Sigmoid colon (tissue), 4 donors: ENCODE measurements around the gene HEATR5A.

Experiments used
- EP300 ChIP-seq, 4 donors: sonication (generic); formaldehyde crosslinking; IDR thresholded peaks; one replicate each; pipeline ENCODE4 v1.6.1; 2017; ENCODE audit warnings: antibody characterized with exemption in 4 of 4
- POLR2A ChIP-seq, 2 donors: fragments of 450-650 bp; IDR thresholded peaks; one replicate each; pipeline ENCODE4 v1.6.1; 2016; ENCODE audit warnings: antibody characterized with exemption in 2 of 2, mild to moderate bottlenecking in 2 of 2, moderate library complexity in 2 of 2
- POLR2AphosphoS5 ChIP-seq, 4 donors: sonication (generic); formaldehyde crosslinking; IDR thresholded peaks; one replicate each; pipeline ENCODE4 v1.6.1; 2017; ENCODE audit warnings: antibody characterized with exemption in 4 of 4
- TF ChIP-seq, protein P1 (sequence below), 4 experiments: fragments of 450-650 bp in 3 of 4; fragments of 200-600 bp in 1 of 4; IDR thresholded peaks; one replicate each; pipeline ENCODE4 v1.5.1; 2016 to 2019; ENCODE audit warnings: antibody characterized with exemption in 4 of 4, mild to moderate bottlenecking in 3 of 4, moderate library complexity in 2 of 4

DNA sequence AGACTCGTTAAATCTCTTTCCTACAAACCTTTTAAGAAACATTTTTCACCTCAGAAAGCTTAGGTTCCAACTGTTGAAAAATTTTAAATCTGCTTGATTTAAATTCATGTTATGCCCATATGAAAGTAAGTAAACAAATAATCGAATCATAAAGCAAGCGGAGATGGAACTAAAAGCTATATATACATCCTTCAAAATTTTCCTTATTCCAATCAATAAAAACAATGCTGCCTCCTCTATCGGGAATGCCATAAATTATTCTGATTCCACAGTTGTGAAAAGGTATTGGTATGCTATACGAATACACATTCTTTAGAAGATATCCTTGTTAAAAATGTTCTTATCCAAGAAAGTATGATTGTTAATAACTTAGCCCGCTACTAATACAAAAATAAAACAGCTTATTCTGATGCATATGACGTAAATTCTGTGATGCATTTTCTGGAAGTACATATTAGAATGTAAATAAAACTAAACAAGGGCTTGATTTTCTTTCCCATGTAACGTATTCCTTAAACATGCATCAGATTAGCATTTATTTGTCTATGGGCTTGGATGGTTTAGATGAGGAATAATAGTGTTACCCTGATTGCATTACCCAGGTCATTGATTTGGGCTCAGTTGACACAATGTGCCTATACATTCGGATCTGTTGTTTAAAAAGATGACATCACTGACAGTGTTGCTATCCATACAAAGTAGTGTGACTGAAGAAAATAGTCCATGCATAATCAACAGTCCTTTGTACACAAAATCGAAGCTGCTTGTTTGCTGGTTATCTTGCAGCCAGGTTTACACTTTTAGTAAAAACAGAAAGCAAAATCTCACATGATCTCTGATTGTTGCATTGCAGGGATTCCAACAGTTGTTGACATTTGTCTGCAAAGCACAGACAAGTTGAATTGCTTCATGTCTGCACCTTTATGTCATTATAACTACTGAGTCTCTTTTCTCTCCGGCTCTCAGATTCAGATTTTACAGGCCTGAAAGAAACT, 37.6 kb upstream of the HEATR5A start:
- TF ChIP-seq, protein P1, sequence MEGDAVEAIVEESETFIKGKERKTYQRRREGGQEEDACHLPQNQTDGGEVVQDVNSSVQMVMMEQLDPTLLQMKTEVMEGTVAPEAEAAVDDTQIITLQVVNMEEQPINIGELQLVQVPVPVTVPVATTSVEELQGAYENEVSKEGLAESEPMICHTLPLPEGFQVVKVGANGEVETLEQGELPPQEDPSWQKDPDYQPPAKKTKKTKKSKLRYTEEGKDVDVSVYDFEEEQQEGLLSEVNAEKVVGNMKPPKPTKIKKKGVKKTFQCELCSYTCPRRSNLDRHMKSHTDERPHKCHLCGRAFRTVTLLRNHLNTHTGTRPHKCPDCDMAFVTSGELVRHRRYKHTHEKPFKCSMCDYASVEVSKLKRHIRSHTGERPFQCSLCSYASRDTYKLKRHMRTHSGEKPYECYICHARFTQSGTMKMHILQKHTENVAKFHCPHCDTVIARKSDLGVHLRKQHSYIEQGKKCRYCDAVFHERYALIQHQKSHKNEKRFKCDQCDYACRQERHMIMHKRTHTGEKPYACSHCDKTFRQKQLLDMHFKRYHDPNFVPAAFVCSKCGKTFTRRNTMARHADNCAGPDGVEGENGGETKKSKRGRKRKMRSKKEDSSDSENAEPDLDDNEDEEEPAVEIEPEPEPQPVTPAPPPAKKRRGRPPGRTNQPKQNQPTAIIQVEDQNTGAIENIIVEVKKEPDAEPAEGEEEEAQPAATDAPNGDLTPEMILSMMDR (IDR thresholded peaks at IDR 0.05) = no peak
- TF ChIP-seq POLR2AphosphoS5 (IDR thresholded peaks at IDR 0.05) (no peak), POLR2A (IDR thresholded peaks at IDR 0.05) (no peak), EP300 (IDR thresholded peaks at IDR 0.05) (peak in 1 of 4 donors; percentile 0)
